NK-92 treated with Interleukin-12 subunit alpha and Interleukin-12 subunit beta, amount 100 ng/mL, for 24 hours (cell line): ENCODE data around the gene MT1E.
"Not testable (repeated sequence)": the region's sequence is repeated elsewhere in the genome, so short reads cannot be mapped to it uniquely, and the experiment has no call there.

Experiments
- DNase-seq: peaks from one replicate; lab custom pipeline; 2025; lab: John Stamatoyannopoulos, UW

Gene MT1E

GRCh38 chr16:56672761-56673536 is 47.4 kb downstream of the MT1E start:
- DNase-seq: no peak

DNA sequence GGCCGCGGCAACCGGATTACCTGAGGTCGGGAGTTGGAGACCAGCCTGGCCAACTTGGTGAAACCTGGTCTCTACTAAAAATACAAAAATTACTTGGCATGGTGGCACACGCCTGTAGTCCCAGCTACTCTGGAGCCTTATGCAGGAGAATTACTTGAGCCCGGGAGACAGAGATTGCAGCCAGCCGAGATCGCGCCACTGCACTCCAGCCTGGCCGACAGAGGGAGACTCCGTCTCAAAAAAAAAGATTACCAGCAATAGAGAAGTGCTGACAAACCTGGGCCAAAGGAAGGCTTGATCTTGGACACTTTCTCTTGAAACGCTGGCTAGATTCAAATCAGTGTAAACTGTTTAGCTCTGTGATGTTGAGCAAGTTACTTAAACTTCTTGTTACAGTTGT is 48.3 kb downstream of the MT1E start:
- DNase-seq: no peak

DNA sequence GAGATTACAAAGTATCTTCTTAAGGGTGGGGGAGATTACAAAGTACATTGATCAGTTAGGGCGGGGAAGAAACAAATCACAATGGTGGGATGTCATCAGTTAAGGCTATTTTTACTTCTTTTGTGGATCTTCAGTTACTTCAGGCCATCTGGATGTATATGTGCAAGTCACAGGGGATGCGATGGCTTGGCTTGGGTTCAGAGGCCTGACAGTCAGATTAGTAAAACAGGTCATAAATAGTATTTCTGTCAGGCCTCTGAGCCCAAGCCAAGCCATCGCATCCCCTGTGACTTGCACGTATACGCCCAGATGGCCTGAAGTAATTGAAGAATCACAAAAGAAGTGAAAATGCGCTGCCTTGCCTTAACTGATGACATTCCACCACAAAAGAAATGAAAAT is 49.0 kb downstream of the MT1E start:
- not testable (repeated sequence) for DNase-seq

GRCh38 chr16:56675685-56676210 is 50.2 kb downstream of the MT1E start:
- DNase-seq: no peak
